Smooth muscle cell (in vitro differentiated cells): ENCODE data around the gene DLGAP5. TPM values are rescaled to one million over a fixed set of nuclear protein-coding genes. Genes with fewer than 3 reads are reported as not detected.

Source experiments
- DNase-seq: peaks from one replicate; lab custom pipeline; 2025; ENCODE audit not compliant: unreplicated experiment; lab: John Stamatoyannopoulos, UW
- H2AFZ ChIP-seq: fragments of 200-600 bp; sonication (generic); 2 replicates; pipeline ENCODE4 v1.6.0; 2016; ENCODE audit warnings: antibody characterized with exemption, low read depth, mild to moderate bottlenecking
- H3F3A ChIP-seq: fragments of 200-600 bp; sonication (generic); 2 replicates; pipeline ENCODE4 v1.6.0; 2017; ENCODE audit warnings: antibody characterized with exemption, low read depth
- H3K27ac ChIP-seq: fragments of 200-600 bp; sonication (generic); 2 replicates; pipeline ENCODE4 v1.5.1; 2016; ENCODE audit warnings: low read depth, mild to moderate bottlenecking
- H3K27me3 ChIP-seq: fragments of 200-600 bp; sonication (generic); 2 replicates; pipeline ENCODE4 v1.6.1; 2016; ENCODE audit warnings: low read depth, mild to moderate bottlenecking
- H3K36me3 ChIP-seq: fragments of 200-600 bp; sonication (generic); 2 replicates; pipeline ENCODE4 v1.5.1; 2016; ENCODE audit warnings: low read depth
- H3K4me1 ChIP-seq: fragments of 200-600 bp; sonication (generic); 2 replicates; pipeline ENCODE4 v1.5.1; 2016; ENCODE audit warnings: low read depth
- H3K4me2 ChIP-seq: fragments of 200-600 bp; sonication (generic); 2 replicates; pipeline ENCODE4 v1.6.0; 2016; ENCODE audit warnings: mild to moderate bottlenecking
- H3K4me3 ChIP-seq: fragments of 200-600 bp; sonication (generic); 2 replicates; pipeline ENCODE4 v1.5.1; 2016; ENCODE audit warnings: mild to moderate bottlenecking
- H3K79me2 ChIP-seq: fragments of 200-600 bp; sonication (generic); 2 replicates; pipeline ENCODE4 v1.6.0; 2016; ENCODE audit warnings: low read depth, mild to moderate bottlenecking
- H3K9ac ChIP-seq: fragments of 200-600 bp; sonication (generic); 2 replicates; pipeline ENCODE4 v1.6.0; 2016; ENCODE audit warnings: low read depth
- H3K9me3 ChIP-seq: fragments of 200-600 bp; sonication (generic); replicated peaks from 2 replicates; pipeline ENCODE4 v1.5.1; 2016; ENCODE audit warnings: low read depth
- H4K20me1 ChIP-seq: fragments of 200-600 bp; sonication (generic); 2 replicates; pipeline ENCODE4 v1.6.0; 2016; ENCODE audit warnings: low read depth
- WGBS: methylation state at CpG from one replicate; pipeline ENCODE4 v1.1.7; 2016; ENCODE audit warnings: low lambda C conversion rate; 5-methylcytosine and 5-hydroxymethylcytosine counted together
- polyA plus RNA-seq: library from polyadenylated mRNA; unstranded; fragments of >200 nt; fragmentation: Nextera tagmentation; extraction: Ambion mirVana; gene quantifications from 2 replicates; pipeline ENCODE4 v1.2.1, GENCODE V29; 2016
- total RNA-seq: library from RNA; depleted of rRNA; stranded (reverse); fragments of >200 nt; gene quantifications from 2 replicates; pipeline ENCODE4 v1.2.3, GENCODE V29; 2014
- TF ChIP-seq, protein P1 (sequence below): fragments of 200-600 bp; sonication (generic); IDR thresholded peaks from 2 replicates; pipeline ENCODE4 v1.5.1; 2017; ENCODE audit warnings: borderline replicate concordance, mild to moderate bottlenecking, antibody characterized with exemption; ENCODE audit not compliant: insufficient read depth, poor library complexity, severe bottlenecking

Gene DLGAP5
- total and polyA plus RNA-seq, 2 experiments from 2014 or later, result 7.5 to 8.0 TPM

DNA sequence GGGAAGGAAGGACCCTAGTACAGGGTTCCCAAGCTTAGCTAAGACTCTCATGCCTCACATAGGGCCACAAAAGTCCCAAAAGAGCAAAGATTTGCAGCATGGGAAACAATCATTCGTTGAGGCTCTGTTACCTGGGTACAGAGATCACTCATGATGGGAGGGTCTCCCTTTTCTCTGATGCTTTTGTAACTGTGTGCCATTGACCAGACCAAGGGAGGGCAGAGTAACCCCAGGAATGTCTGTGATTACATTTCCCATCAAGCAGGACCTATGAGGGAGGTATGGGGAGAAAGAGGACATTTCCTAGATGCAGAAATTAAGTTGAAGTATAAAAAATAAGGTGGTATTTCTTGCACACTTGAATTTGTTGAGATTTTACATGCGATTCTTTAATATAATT, 16.4 kb upstream of the DLGAP5 start:
- H2AFZ ChIP-seq, result no peak overlapping the region
- H3K4me1 ChIP-seq, result no peaks in the 10 kb centered on the region
- TF ChIP-seq, protein P1, sequence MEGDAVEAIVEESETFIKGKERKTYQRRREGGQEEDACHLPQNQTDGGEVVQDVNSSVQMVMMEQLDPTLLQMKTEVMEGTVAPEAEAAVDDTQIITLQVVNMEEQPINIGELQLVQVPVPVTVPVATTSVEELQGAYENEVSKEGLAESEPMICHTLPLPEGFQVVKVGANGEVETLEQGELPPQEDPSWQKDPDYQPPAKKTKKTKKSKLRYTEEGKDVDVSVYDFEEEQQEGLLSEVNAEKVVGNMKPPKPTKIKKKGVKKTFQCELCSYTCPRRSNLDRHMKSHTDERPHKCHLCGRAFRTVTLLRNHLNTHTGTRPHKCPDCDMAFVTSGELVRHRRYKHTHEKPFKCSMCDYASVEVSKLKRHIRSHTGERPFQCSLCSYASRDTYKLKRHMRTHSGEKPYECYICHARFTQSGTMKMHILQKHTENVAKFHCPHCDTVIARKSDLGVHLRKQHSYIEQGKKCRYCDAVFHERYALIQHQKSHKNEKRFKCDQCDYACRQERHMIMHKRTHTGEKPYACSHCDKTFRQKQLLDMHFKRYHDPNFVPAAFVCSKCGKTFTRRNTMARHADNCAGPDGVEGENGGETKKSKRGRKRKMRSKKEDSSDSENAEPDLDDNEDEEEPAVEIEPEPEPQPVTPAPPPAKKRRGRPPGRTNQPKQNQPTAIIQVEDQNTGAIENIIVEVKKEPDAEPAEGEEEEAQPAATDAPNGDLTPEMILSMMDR, result no peak

DNA sequence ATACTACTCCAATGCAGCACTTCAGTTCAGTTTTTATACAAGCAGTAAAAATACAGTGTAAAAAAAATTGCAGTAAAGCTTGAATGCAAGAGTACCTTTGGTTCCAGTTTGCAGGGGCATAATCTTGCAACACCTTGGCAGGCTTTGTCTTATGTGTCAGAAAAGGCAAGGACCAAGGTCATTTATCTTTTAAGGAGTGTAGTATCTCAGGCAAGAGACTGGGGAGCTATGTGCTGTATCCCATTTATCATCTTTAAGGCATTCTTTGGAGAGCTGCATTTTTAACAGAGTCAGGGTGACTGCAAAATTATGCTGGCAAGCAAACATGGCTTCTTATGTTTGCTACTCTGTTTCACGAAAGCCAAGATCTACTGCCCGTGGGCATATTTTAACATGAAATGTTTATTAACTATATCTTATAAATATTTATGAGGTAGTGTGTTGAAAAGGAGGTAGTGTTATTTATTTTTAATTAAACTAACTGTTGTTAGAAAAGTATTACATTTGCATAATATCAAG, 14.8 kb upstream of the DLGAP5 start:
- no peak overlapping the region for H3K4me2 ChIP-seq
- no peaks in the 10 kb centered on the region for H3F3A ChIP-seq
- no peaks in the 10 kb centered on the region for H3K36me3 ChIP-seq
- H3K27me3 ChIP-seq, result no peaks in the 10 kb centered on the region
- H3K9me3 ChIP-seq, result no peaks in the 10 kb centered on the region
- H3K4me3 ChIP-seq, result no peak overlapping the region
- H3K79me2 ChIP-seq, result no peaks in the 10 kb centered on the region
- H2AFZ ChIP-seq, result no peak overlapping the region
- no peak overlapping the region for H3K9ac ChIP-seq
- peaks cover 3% of the 10 kb centered on the region for H3K4me1 ChIP-seq
- no peaks in the 10 kb centered on the region for H4K20me1 ChIP-seq
- H3K27ac ChIP-seq, result no peak overlapping the region
- TF ChIP-seq, protein P1, result no peak
- DNase-seq, result no peak
- 91% methylated on average over 2 of the region's 2 CpGs for WGBS

More for the DNA sequence above, 16.4 kb upstream of the DLGAP5 start:
- Histone ChIP-seq H4K20me1 (no peaks in the 10 kb centered on the region), H3K9ac (no peak overlapping the region), H3K79me2 (no peaks in the 10 kb centered on the region), H3K4me2 (no peak overlapping the region), H3K27ac (no peak overlapping the region), H3K4me3 (no peak overlapping the region), H3K9me3 (no peaks in the 10 kb centered on the region), H3F3A (no peaks in the 10 kb centered on the region), H3K36me3 (no peaks in the 10 kb centered on the region), H3K27me3 (no peaks in the 10 kb centered on the region)
- 75% methylated on average over 2 of the region's 2 CpGs for WGBS
- no peak for DNase-seq

DNA sequence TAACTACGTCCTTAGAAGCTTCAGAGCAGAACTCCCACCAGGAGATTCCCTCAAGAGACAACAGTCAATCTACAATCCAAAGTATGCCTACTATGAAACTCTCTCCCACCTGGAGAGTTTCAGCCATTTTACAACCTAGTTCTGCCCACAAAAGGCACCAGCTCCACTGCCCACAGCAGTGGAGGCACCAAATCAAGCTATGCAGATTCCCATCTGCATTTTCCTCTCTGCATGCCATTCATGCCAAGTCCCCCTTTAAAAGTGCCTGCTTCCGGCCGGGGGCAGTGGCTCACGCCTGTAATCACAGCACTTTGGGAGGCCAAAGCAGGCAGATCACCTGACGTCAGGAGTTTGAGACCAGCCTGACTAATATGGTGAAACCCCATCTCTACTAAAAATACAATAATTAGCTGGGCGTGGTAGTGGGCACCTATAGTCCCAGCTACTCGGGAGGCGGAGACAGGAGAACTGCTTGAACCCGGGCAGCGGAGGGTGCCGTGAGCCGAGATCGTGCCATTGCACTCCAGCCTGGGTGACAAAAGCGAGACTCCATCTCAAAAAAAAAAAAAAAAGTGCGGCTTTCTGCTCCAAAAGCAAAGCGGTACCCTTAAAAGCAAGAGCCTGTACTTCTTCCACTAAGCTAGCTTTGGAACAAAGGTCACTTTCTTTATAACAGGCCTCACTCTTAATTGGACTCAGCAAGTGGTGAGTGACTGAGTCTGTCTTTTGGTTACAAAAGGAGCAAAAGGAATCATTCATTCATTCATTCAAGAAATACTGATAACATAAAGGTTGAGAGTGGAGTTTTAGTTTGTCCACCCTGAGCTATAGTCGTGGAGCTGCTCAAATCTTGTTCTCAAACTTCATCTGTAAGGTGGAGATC, 10.1 kb upstream of the DLGAP5 start:
- no peaks in the 10 kb centered on the region for H3K79me2 ChIP-seq
- H3K4me2 ChIP-seq, result no peak overlapping the region
- no peak overlapping the region for H3K9ac ChIP-seq
- 81% methylated on average over 17 of the region's 17 CpGs for WGBS
- no peaks in the 10 kb centered on the region for H3K9me3 ChIP-seq
- H3F3A ChIP-seq, result no peaks in the 10 kb centered on the region
- no peaks in the 10 kb centered on the region for H3K27me3 ChIP-seq
- no peak overlapping the region for H2AFZ ChIP-seq
- H3K36me3 ChIP-seq, result no peaks in the 10 kb centered on the region
- no peak overlapping the region for H3K27ac ChIP-seq
- H3K4me1 ChIP-seq, result peaks cover 3% of the 10 kb centered on the region
- TF ChIP-seq, protein P1, result no peak
- DNase-seq, result no peak
- no peaks in the 10 kb centered on the region for H4K20me1 ChIP-seq
- H3K4me3 ChIP-seq, result no peak overlapping the region
